Endothelial cell of umbilical vein (primary cell): ENCODE data around the gene MCTP2.

Source experiments
- CTCF ChIP-seq, 2 donors: IDR thresholded peaks; 1 replicate in 1 of 2; 2 replicates in 1 of 2; pipeline ENCODE4 v1.5.1; 2011; ENCODE audit warnings: low read length in 2 of 2, mild to moderate bottlenecking in 2 of 2, moderate library complexity in 2 of 2, control low read depth in 1 of 2, inconsistent platforms in 1 of 2, low read depth in 1 of 2; ENCODE audit not compliant: insufficient read depth in 1 of 2; ENCODE audit errors: extremely low read depth in 1 of 2
- FOS ChIP-seq: IDR thresholded peaks from 2 replicates; pipeline ENCODE4 v1.6.1; 2011; ENCODE audit warnings: mild to moderate bottlenecking, low read length, moderate library complexity, borderline replicate concordance; ENCODE audit not compliant: insufficient read depth
- MYC ChIP-seq: IDR thresholded peaks from one replicate; pipeline ENCODE4 v1.6.1; 2011; ENCODE audit warnings: mild to moderate bottlenecking, low read depth, low read length
- POLR2AphosphoS5 ChIP-seq: IDR thresholded peaks from 2 replicates; pipeline ENCODE4 v1.6.1; 2012; ENCODE audit warnings: low read depth, mild to moderate bottlenecking, control low read depth, low read length, moderate library complexity; ENCODE audit not compliant: insufficient read depth

GRCh38 chr15:94460624-94461023, 229.3 kb downstream of the MCTP2 start:
- TF ChIP-seq FOS, result no peak
- no peak for TF ChIP-seq POLR2AphosphoS5
- no peak for TF ChIP-seq CTCF (IDR thresholded peaks at IDR 0.05; ENCODE audit: extremely low read depth in 1 of 2, insufficient read depth in 1 of 2, low read depth in 1 of 2, low read length in 2 of 2)
- no peak for TF ChIP-seq MYC
